K562 (cell line): ENCODE measurements around the gene IFNA8. TPM values are rescaled to one million over a fixed set of nuclear protein-coding genes. Genes with fewer than 3 reads are reported as not detected.

Experiments used
- ATAC-seq: fragments of 200-7000 bp; cut with Tn5 transposase; 3 replicates; pipeline ENCODE4 v1.9.1; 2020; ENCODE audit warnings: moderate library complexity
- BruUV-seq: library from RNA; stranded (reverse); fragments of 400-500 nt; replicated peaks from 2 replicates; lab custom pipeline; 2021; lab: Mats Ljungman, UMichigan
- CTCF ChIA-PET: fragments of 300-600 bp; formaldehyde crosslinking; extraction: SDS; loops from one replicate; lab custom pipeline; 2021; ENCODE audit warnings: low intra/inter-chr PET ratio; lab: Yijun Ruan, JAX
- POLR2A ChIA-PET: fragments of 300-600, 350-650 bp; sonication (Branson Sonifier 250); formaldehyde crosslinking; extraction: SDS; loops from one replicate; lab custom pipeline; 2021; ENCODE audit warnings: antibody characterized with exemption, inconsistent platforms; lab: Yijun Ruan, JAX
- DNase-seq, 4 experiments: peaks; one replicate each; pipeline versions ENCODE4 v3.0.0 to v3.0.0-alpha.2; 2011 to 2018; ENCODE audit warnings: low spot score in 3 of 4, mixed read lengths in 3 of 4; ENCODE audit errors: extremely low read depth in 1 of 4
- FAIRE-seq: peaks from 2 replicates; lab custom pipeline; 2011; peaks lifted over from hg19 to GRCh38; lab: Jason Lieb, UNC
- H2AFZ ChIP-seq: 2 replicates; pipeline ENCODE4 v1.6.0; 2011; ENCODE audit warnings: low read depth, low read length, control low read depth, inconsistent platforms
- H3K27ac ChIP-seq: fragments of 200-600 bp; 3 replicates; pipeline ENCODE4 v1.8.0; 2011; ENCODE audit warnings: low read depth, mild to moderate bottlenecking, control low read depth, inconsistent platforms, low read length, moderate library complexity, mixed read lengths; ENCODE audit errors: extremely low read depth
- H3K27me3 ChIP-seq, 2 experiments: fragments of 300-600 bp in 1 of 2; 2 replicates in 1 of 2; 3 replicates in 1 of 2; pipeline versions ENCODE4 v1.6.0 to v1.8.0; 2011; ENCODE audit warnings: inconsistent platforms in 2 of 2, low read length in 2 of 2, mild to moderate bottlenecking in 1 of 2, mixed read lengths in 1 of 2, moderate library complexity in 1 of 2; ENCODE audit not compliant: control insufficient read depth in 2 of 2, insufficient read depth in 2 of 2
- H3K36me3 ChIP-seq: fragments of 300-600 bp; 3 replicates; pipeline ENCODE4 v1.8.0; 2011; ENCODE audit warnings: mild to moderate bottlenecking, low read length, inconsistent platforms; ENCODE audit not compliant: control insufficient read depth, insufficient read depth
- H3K4me1 ChIP-seq, 2 experiments: fragments of 200-600 bp in 1 of 2; replicated peaks in 1 of 2; 2 replicates in 1 of 2; 3 replicates in 1 of 2; pipeline versions ENCODE4 v1.5.1 to v1.8.0; 2011; ENCODE audit warnings: inconsistent platforms in 2 of 2, low read length in 2 of 2, mild to moderate bottlenecking in 1 of 2, mixed read lengths in 1 of 2, moderate library complexity in 1 of 2; ENCODE audit not compliant: control insufficient read depth in 2 of 2, insufficient read depth in 2 of 2
- H3K4me2 ChIP-seq: 2 replicates; pipeline ENCODE4 v1.6.1; 2011; ENCODE audit warnings: low read length, control low read depth, inconsistent platforms, mixed read lengths; ENCODE audit not compliant: insufficient read depth
- H3K4me3 ChIP-seq: fragments of 200-600 bp; sonication (generic), shearing (Covaris generic); 2 replicates; pipeline ENCODE4 v1.5.1; 2016; ENCODE audit warnings: control low read depth, inconsistent platforms
- H3K79me2 ChIP-seq: fragments of 200-600 bp; 3 replicates; pipeline ENCODE4 v1.8.0; 2011; ENCODE audit warnings: low read length, inconsistent platforms; ENCODE audit not compliant: control insufficient read depth, insufficient read depth
- H3K9ac ChIP-seq, 2 experiments: 2 replicates each; pipeline versions ENCODE4 v1.6.0 to v1.6.1; 2011; ENCODE audit warnings: low read depth in 2 of 2, low read length in 2 of 2, control low read depth in 1 of 2, inconsistent platforms in 1 of 2, mild to moderate bottlenecking in 1 of 2, mixed read lengths in 1 of 2; ENCODE audit not compliant: insufficient read depth in 1 of 2
- H3K9me1 ChIP-seq: one replicate; pipeline ENCODE4 v1.6.0; 2011; ENCODE audit warnings: inconsistent platforms, mild to moderate bottlenecking, low read length, moderate library complexity; ENCODE audit not compliant: control insufficient read depth, insufficient read depth
- H3K9me3 ChIP-seq: replicated peaks from 2 replicates; pipeline ENCODE4 v1.5.1; 2011; ENCODE audit warnings: low read depth, low read length, inconsistent platforms; ENCODE audit not compliant: control insufficient read depth, insufficient read depth
- H4K20me1 ChIP-seq: replicated peaks from 2 replicates; pipeline ENCODE4 v1.6.1; 2011; ENCODE audit warnings: low read length, inconsistent platforms, mixed read lengths; ENCODE audit not compliant: control insufficient read depth, insufficient read depth
- CEBPB ChIP-seq: fragments of 450-650 bp; IDR thresholded peaks from 2 replicates; pipeline ENCODE4 v1.6.1; 2016; ENCODE audit warnings: missing genetic modification characterization, missing compliant biosample characterization
- HMG20B ChIP-seq: fragments of 250-450 bp; sonication (Bioruptor Pico); IDR thresholded peaks from 2 replicates; pipeline ENCODE4 v1.5.0; 2021; ENCODE audit warnings: mild to moderate bottlenecking
- MCM3 ChIP-seq: fragments of 450-650 bp; IDR thresholded peaks from 2 replicates; pipeline ENCODE4 v1.6.1; 2016
- MYNN ChIP-seq, 2 experiments: sonication (generic); formaldehyde crosslinking in 1 of 2; IDR thresholded peaks; 2 replicates each; pipeline versions ENCODE4 v1.5.0 to v1.6.1; 2016 to 2020; ENCODE audit warnings: antibody characterized with exemption in 1 of 2, missing genetic modification reagents in 1 of 2
- NFATC3 ChIP-seq: fragments of 450-650 bp; IDR thresholded peaks from 2 replicates; pipeline ENCODE4 v1.6.1; 2017; ENCODE audit warnings: mild to moderate bottlenecking
- ZBTB17 ChIP-seq: fragments of 450-650 bp; formaldehyde crosslinking; IDR thresholded peaks from 2 replicates; pipeline ENCODE4 v1.4.0; 2020; ENCODE audit warnings: mild to moderate bottlenecking
- WGBS: fragments of 100-300 bp; shearing (Covaris generic); methylation state at CpG from one replicate; pipeline ENCODE4 v1.1.6; 2016; ENCODE audit warnings: low coverage, mixed read lengths; ENCODE audit not compliant: insufficient coverage; ENCODE audit errors: missing lambda C conversion rate; 5-methylcytosine and 5-hydroxymethylcytosine counted together
- in situ Hi-C: fragments of 300-500 bp; cut with MboI; formaldehyde crosslinking; loops from 4 replicates; pipeline ENCODE4 v1.15.0; 2018; ENCODE audit warnings: inconsistent platforms, mixed read lengths
- intact Hi-C: fragments of 100-400 bp; cut with micrococcal nuclease; formaldehyde crosslinking; loops from 2 replicates; pipeline ENCODE4 v1.14.2; 2022
- polyA plus RNA-seq, 8 experiments: library from polyadenylated mRNA; depleted of rRNA in 4 of 8; stranded (reverse) in 5 of 8; unstranded in 3 of 8; fragments of >200 nt; fragmentation: Nextera tagmentation in 2 of 8; fragmentation: Illumina TruSeq in 1 of 8; extraction: Ambion mirVana in 2 of 8; extraction: Trizol in 1 of 8; gene quantifications; 2 replicates each; pipeline versions ENCODE4 v1.2.1 to v1.2.3, GENCODE V29; 2011 to 2014; ENCODE audit warnings: inconsistent platforms in 1 of 8, missing spikeins in 1 of 8
- total RNA-seq, 7 experiments: library from RNA; depleted of rRNA in 6 of 7; stranded (reverse); fragments of >200 nt in 6 of 7; fragmentation: Illumina TruSeq in 2 of 7; extraction: Trizol in 2 of 7; gene quantifications; 2 replicates each; pipeline versions ENCODE4 v1.2.1 to v1.2.3, GENCODE V29; 2011 to 2021; ENCODE audit warnings: low replicate concordance in 1 of 7
- TF ChIP-seq, protein P1 (sequence below): fragments of 450-650 bp; IDR thresholded peaks from 2 replicates; pipeline ENCODE4 v1.7.1; 2018; ENCODE audit warnings: mild to moderate bottlenecking, low read depth; ENCODE audit not compliant: partially characterized antibody
- TF ChIP-seq, protein P2 (sequence below): IDR thresholded peaks from 2 replicates; pipeline ENCODE4 v1.6.1; 2011; ENCODE audit warnings: borderline replicate concordance, low read depth, mild to moderate bottlenecking, moderate library complexity, low read length; ENCODE audit not compliant: insufficient read depth, poor library complexity, severe bottlenecking
- TF ChIP-seq, protein P3 (sequence below): fragments of 450-650 bp; IDR thresholded peaks from 2 replicates; pipeline ENCODE4 v1.6.1; 2016; ENCODE audit warnings: low read depth

Gene IFNA8
- total and polyA plus RNA-seq, 9 of the 15 experiments (the other 6 are each of a cell fraction or from before 2014, with no cell fraction given) = not detected

DNA sequence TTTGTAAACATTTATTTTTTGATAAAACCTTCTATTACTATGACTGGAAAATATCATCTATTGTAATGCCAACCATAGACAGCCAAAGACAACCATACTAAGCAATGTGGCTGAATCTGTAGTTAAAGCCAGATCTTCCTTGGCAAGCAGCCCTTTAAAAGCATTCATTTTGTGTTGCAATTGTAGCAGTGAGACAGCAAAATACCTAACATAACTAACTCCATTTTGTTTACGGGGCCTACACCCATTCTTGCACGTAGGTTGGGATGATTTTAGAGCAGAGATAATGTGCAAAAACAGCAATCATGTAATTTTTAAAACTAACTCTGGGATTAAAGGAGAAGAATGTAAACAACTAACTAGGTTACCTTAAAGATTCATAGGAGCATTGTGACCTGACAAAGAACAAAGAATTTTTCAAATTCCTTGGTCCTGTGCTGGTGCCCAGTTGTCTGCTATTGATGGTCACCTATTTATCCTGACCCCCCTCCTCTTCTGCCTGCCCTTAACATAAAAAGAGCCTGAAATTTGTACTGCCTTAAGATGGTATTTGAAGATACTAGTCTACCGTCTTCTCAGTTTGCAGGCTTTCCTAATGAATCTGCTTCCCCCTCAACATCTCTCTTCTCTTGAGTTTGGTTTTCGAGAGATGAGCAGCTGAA lies 41.9 kb downstream of the IFNA8 start:
- H3K27ac ChIP-seq = no peak overlapping the region
- no peaks in the 10 kb centered on the region for H3K79me2 ChIP-seq
- H3K9me3 ChIP-seq = no peaks in the 10 kb centered on the region
- no peak overlapping the region for H3K9ac ChIP-seq
- in situ Hi-C loops (no loop called here), intact Hi-C loops (no loop called here)
- H3K4me2 ChIP-seq = no peak overlapping the region
- H3K36me3 ChIP-seq = no peaks in the 10 kb centered on the region
- no peaks in the 10 kb centered on the region for H3K4me1 ChIP-seq
- BruUV-seq = no TSS peak
- H3K27me3 ChIP-seq = no peaks in the 10 kb centered on the region
- POLR2A ChIA-PET = no interaction called here
- H4K20me1 ChIP-seq = no peaks in the 10 kb centered on the region
- no peaks in the 10 kb centered on the region for H3K9me1 ChIP-seq
- CTCF ChIA-PET = no interaction called here
- no peak overlapping the region for H2AFZ ChIP-seq
- no CpG with 5 or more reads among the region's 4 CpGs for WGBS
- H3K4me3 ChIP-seq = no peak overlapping the region
- no peak for ATAC-seq
- no peak for DNase-seq
- no peak for FAIRE-seq
- TF ChIP-seq, protein P1, sequence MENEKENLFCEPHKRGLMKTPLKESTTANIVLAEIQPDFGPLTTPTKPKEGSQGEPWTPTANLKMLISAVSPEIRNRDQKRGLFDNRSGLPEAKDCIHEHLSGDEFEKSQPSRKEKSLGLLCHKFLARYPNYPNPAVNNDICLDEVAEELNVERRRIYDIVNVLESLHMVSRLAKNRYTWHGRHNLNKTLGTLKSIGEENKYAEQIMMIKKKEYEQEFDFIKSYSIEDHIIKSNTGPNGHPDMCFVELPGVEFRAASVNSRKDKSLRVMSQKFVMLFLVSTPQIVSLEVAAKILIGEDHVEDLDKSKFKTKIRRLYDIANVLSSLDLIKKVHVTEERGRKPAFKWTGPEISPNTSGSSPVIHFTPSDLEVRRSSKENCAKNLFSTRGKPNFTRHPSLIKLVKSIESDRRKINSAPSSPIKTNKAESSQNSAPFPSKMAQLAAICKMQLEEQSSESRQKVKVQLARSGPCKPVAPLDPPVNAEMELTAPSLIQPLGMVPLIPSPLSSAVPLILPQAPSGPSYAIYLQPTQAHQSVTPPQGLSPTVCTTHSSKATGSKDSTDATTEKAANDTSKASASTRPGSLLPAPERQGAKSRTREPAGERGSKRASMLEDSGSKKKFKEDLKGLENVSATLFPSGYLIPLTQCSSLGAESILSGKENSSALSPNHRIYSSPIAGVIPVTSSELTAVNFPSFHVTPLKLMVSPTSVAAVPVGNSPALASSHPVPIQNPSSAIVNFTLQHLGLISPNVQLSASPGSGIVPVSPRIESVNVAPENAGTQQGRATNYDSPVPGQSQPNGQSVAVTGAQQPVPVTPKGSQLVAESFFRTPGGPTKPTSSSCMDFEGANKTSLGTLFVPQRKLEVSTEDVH = no peak
- TF ChIP-seq MYNN (IDR thresholded peaks at IDR 0.05) (no peak), MYNN (CRISPR knock-in tag; IDR thresholded peaks at IDR 0.05) (no peak), ZBTB17 (CRISPR knock-in tag) (no peak), MCM3 (no peak), CEBPB (tag) (no peak), NFATC3 (no peak), HMG20B (no peak)
- TF ChIP-seq, protein P2, sequence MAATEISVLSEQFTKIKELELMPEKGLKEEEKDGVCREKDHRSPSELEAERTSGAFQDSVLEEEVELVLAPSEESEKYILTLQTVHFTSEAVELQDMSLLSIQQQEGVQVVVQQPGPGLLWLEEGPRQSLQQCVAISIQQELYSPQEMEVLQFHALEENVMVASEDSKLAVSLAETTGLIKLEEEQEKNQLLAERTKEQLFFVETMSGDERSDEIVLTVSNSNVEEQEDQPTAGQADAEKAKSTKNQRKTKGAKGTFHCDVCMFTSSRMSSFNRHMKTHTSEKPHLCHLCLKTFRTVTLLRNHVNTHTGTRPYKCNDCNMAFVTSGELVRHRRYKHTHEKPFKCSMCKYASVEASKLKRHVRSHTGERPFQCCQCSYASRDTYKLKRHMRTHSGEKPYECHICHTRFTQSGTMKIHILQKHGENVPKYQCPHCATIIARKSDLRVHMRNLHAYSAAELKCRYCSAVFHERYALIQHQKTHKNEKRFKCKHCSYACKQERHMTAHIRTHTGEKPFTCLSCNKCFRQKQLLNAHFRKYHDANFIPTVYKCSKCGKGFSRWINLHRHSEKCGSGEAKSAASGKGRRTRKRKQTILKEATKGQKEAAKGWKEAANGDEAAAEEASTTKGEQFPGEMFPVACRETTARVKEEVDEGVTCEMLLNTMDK = no peak
- TF ChIP-seq, protein P3, sequence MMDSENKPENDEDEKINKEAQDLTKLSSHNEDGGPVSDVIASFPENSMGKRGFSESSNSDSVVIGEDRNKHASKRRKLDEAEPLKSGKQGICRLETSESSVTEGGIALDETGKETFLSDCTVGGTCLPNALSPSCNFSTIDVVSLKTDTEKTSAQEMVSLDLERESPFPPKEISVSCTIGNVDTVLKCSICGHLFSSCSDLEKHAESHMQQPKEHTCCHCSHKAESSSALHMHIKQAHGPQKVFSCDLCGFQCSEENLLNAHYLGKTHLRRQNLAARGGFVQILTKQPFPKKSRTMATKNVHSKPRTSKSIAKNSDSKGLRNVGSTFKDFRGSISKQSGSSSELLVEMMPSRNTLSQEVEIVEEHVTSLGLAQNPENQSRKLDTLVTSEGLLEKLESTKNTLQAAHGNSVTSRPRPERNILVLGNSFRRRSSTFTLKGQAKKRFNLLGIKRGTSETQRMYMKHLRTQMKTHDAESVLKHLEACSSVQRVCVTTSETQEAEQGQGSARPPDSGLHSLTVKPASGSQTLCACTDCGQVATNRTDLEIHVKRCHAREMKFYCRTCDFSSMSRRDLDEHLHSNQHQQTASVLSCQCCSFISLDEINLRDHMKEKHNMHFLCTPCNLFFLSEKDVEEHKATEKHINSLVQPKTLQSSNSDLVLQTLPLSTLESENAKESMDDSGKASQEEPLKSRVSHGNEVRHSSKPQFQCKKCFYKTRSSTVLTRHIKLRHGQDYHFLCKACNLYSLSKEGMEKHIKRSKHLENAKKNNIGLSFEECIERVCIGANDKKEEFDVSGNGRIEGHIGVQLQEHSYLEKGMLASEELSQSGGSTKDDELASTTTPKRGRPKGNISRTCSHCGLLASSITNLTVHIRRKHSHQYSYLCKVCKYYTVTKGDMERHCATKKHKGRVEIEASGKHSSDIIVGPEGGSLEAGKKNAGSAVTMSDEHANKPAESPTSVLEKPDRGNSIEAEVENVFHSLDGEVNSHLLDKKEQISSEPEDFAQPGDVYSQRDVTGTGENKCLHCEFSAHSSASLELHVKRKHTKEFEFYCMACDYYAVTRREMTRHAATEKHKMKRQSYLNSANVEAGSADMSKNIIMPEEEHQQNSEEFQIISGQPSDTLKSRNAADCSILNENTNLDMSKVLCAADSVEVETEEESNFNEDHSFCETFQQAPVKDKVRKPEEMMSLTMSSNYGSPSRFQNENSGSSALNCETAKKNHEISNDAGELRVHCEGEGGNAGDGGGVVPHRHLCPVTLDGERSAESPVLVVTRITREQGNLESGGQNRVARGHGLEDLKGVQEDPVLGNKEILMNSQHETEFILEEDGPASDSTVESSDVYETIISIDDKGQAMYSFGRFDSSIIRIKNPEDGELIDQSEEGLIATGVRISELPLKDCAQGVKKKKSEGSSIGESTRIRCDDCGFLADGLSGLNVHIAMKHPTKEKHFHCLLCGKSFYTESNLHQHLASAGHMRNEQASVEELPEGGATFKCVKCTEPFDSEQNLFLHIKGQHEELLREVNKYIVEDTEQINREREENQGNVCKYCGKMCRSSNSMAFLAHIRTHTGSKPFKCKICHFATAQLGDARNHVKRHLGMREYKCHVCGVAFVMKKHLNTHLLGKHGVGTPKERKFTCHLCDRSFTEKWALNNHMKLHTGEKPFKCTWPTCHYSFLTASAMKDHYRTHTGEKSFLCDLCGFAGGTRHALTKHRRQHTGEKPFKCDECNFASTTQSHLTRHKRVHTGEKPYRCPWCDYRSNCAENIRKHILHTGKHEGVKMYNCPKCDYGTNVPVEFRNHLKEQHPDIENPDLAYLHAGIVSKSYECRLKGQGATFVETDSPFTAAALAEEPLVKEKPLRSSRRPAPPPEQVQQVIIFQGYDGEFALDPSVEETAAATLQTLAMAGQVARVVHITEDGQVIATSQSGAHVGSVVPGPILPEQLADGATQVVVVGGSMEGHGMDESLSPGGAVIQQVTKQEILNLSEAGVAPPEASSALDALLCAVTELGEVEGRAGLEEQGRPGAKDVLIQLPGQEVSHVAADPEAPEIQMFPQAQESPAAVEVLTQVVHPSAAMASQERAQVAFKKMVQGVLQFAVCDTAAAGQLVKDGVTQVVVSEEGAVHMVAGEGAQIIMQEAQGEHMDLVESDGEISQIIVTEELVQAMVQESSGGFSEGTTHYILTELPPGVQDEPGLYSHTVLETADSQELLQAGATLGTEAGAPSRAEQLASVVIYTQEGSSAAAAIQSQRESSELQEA = no peak
